GM18520 (cell line): ENCODE results near the gene SUPT5H.

Source experiments
- ATAC-seq: cut with Tn5 transposase; IDR thresholded peaks from one replicate; pipeline ENCODE4 v1.9.1; 2021; ENCODE audit not compliant: unreplicated experiment

The SUPT5H gene

GRCh38 chr19:39409208-39410016 lies 36.0 kb upstream of the SUPT5H start:
- no peak for ATAC-seq

GRCh38 chr19:39410017-39410830 lies 35.2 kb upstream of the SUPT5H start:
- ATAC-seq = no peak

- ATAC-seq = no peak
Measured at GRCh38 chr19:39410831-39411080, 34.6 kb upstream of the SUPT5H start.

- no peak for ATAC-seq
Measured at GRCh38 chr19:39411081-39411831, 34.1 kb upstream of the SUPT5H start.

GRCh38 chr19:39411832-39412099 lies 33.6 kb upstream of the SUPT5H start:
- ATAC-seq = peak; percentile 18

- peak; percentile 39 for ATAC-seq
Measured at GRCh38 chr19:39412100-39412866, 33.1 kb upstream of the SUPT5H start, which contains the start of gene PLEKHG2. Gene PLEKHG2 (plus strand): TSS chr19:39412669. CDS start chr19:39414087, 1,418 bp downstream.

- ATAC-seq = no peak
Measured at GRCh38 chr19:39412867-39413271, 32.5 kb upstream of the SUPT5H start.

- ATAC-seq = no peak
Measured at GRCh38 chr19:39413272-39413910, 32.0 kb upstream of the SUPT5H start.

- ATAC-seq = no peak
Measured at GRCh38 chr19:39413911-39414608, 31.3 kb upstream of the SUPT5H start.

- no peak for ATAC-seq
Measured at GRCh38 chr19:39415111-39416046, 30.0 kb upstream of the SUPT5H start.

- ATAC-seq = no peak
Measured at GRCh38 chr19:39416152-39417120, 28.9 kb upstream of the SUPT5H start.

GRCh38 chr19:39417463-39418181 lies 27.8 kb upstream of the SUPT5H start:
- no peak for ATAC-seq

GRCh38 chr19:39419003-39419402 lies 26.4 kb upstream of the SUPT5H start:
- ATAC-seq = no peak

GRCh38 chr19:39420769-39421168 lies 24.6 kb upstream of the SUPT5H start:
- ATAC-seq = no peak

GRCh38 chr19:39422020-39422419 lies 23.4 kb upstream of the SUPT5H start:
- ATAC-seq = no peak

- no peak for ATAC-seq
Measured at GRCh38 chr19:39423258-39424086, 21.9 kb upstream of the SUPT5H start.
